ENCODE measurements around the gene SSBP3.
A peak's percentile ranks its signal among the peaks of the same experiment; 100 is the strongest.
"Not testable (repeated sequence)": the region's sequence is repeated elsewhere in the genome, so short reads cannot be mapped to it uniquely, and the experiment has no call there.

SSBP3 gene

DNA sequence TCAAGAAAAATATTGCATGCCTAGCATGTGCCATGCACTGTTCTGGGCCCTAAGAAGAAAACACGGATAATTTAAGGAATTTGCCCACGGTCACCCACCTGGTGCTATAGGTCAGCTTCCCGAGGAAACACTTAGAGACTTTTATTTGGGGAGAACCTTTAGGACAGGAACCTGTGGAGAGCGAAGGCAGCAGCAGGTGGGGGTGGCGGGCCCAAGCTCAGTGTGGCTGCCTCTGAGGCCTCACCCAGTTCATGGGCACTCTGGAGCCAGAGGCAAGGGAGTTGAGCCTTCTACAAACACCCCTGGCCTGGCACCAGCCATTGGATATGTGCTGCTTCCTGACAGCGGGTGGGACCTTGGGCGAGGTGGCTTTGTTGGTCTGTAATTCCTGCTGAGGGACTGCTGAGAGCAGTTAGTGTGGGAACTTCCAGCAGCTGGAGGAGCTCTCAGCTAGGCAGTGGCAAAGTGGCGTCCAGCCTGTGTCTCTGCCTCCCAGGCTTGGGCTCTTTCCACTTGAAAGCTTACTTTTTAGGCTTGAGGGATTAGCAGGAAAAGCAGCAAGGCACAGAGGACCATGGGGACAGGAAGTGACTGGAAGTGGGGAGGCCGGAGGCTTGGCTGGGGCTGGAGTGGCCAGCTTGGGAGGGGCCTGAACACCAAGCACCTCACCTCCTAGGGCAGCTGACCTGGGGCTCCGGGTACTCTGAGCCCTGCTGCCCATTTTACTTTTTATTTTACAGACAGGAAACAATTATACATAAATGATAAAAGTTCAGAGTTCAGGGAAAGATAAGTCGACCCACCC, 187.1 kb downstream of the SSBP3 start:
- Histone ChIP-seq H3K4me1 (ENCODE audit: insufficient read depth, low read length) (no peaks in the 10 kb centered on the region), H4K20me1 (ENCODE audit: insufficient read depth, low read length) (peaks cover 16% of the 10 kb centered on the region; the same call in 1 of the 2 replicates), H3K4me3 (ENCODE audit: low read depth in 1 of 2, low read length in 2 of 2) (no peak overlapping the region), H2AFZ (ENCODE audit: low read depth, low read length) (no peak overlapping the region), H3K36me3 (ENCODE audit: insufficient read depth, low read length) (peaks cover 76% of the 10 kb centered on the region), H3K9ac (ENCODE audit: low read depth, low read length) (no peak overlapping the region), H3K79me2 (ENCODE audit: insufficient read depth, low read length) (no peaks in the 10 kb centered on the region), H3K27me3 (ENCODE audit: insufficient read depth, low read length, poor library complexity) (no peaks in the 10 kb centered on the region), H3K27ac (ENCODE audit: low read length) (peak overlapping the region; percentile 33; the same call in 1 of the 2 replicates), H3K9me3 (ENCODE audit: insufficient read depth, low read length, severe bottlenecking) (no peaks in the 10 kb centered on the region), H3K4me2 (ENCODE audit: insufficient read depth, low read length) (no peak overlapping the region)
- DNase-seq (no peak), ATAC-seq (ENCODE audit: insufficient read depth, low read depth) (no peak)
- TF ChIP-seq, protein P1, sequence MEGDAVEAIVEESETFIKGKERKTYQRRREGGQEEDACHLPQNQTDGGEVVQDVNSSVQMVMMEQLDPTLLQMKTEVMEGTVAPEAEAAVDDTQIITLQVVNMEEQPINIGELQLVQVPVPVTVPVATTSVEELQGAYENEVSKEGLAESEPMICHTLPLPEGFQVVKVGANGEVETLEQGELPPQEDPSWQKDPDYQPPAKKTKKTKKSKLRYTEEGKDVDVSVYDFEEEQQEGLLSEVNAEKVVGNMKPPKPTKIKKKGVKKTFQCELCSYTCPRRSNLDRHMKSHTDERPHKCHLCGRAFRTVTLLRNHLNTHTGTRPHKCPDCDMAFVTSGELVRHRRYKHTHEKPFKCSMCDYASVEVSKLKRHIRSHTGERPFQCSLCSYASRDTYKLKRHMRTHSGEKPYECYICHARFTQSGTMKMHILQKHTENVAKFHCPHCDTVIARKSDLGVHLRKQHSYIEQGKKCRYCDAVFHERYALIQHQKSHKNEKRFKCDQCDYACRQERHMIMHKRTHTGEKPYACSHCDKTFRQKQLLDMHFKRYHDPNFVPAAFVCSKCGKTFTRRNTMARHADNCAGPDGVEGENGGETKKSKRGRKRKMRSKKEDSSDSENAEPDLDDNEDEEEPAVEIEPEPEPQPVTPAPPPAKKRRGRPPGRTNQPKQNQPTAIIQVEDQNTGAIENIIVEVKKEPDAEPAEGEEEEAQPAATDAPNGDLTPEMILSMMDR (IDR thresholded peaks at IDR 0.05; ENCODE audit: borderline replicate concordance, extremely low read depth, low read length, poor library complexity, severe bottlenecking) = no peak
- TF ChIP-seq EZH2 (IDR thresholded peaks at IDR 0.05; ENCODE audit: borderline replicate concordance, low read depth, low read length, severe bottlenecking) = no peak

- Histone ChIP-seq H3K27ac (ENCODE audit: low read length) (no peak overlapping the region), H3K79me2 (ENCODE audit: insufficient read depth, low read length) (no peaks in the 10 kb centered on the region), H3K4me2 (ENCODE audit: insufficient read depth, low read length) (no peak overlapping the region), H3K9me3 (ENCODE audit: insufficient read depth, low read length, severe bottlenecking) (no peaks in the 10 kb centered on the region), H2AFZ (ENCODE audit: low read depth, low read length) (no peak overlapping the region), H3K4me3 (ENCODE audit: low read depth in 1 of 2, low read length in 2 of 2) (no peak overlapping the region), H4K20me1 (ENCODE audit: insufficient read depth, low read length) (peaks cover 6% of the 10 kb centered on the region; the same call in 1 of the 2 replicates), H3K36me3 (ENCODE audit: insufficient read depth, low read length) (peaks cover 99% of the 10 kb centered on the region), H3K27me3 (ENCODE audit: insufficient read depth, low read length, poor library complexity) (no peaks in the 10 kb centered on the region), H3K4me1 (ENCODE audit: insufficient read depth, low read length) (no peaks in the 10 kb centered on the region), H3K9ac (ENCODE audit: low read depth, low read length) (no peak overlapping the region)
- no peak for ATAC-seq (ENCODE audit: insufficient read depth, low read depth)
- DNase-seq = no peak
- TF ChIP-seq EZH2 (IDR thresholded peaks at IDR 0.05; ENCODE audit: borderline replicate concordance, low read depth, low read length, severe bottlenecking) = no peak
- TF ChIP-seq, protein P1 (IDR thresholded peaks at IDR 0.05; ENCODE audit: borderline replicate concordance, extremely low read depth, low read length, poor library complexity, severe bottlenecking) = no peak
Observed at GRCh38 chr1:54215523-54215922, 190.7 kb downstream of the SSBP3 start.

DNA sequence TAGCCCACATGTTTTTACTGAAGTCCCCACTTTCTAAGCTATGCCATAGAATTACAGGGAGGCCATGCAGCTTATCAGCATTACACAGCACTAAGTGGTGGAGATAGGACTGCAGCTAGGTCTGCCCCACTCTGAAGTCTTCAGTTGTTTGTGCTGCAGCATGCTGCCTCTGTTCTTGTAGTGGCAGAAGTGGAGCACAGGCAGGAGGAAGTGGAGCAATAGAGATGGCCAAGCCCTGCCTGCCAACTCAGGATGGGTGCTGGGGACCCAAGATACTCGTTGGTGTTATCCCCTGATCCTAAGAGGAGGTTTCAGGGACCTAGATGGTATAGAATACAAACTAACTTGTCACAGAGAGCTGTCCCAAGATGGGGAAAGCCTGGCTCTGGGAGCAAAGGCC, 193.3 kb downstream of the SSBP3 start:
- DNase-seq = no peak
- H3K4me3 ChIP-seq (ENCODE audit: low read depth in 1 of 2, low read length in 2 of 2) = no peak overlapping the region
- H3K79me2 ChIP-seq (ENCODE audit: insufficient read depth, low read length) = no peaks in the 10 kb centered on the region
- peaks cover 6% of the 10 kb centered on the region; the same call in 1 of the 2 replicates for H4K20me1 ChIP-seq (ENCODE audit: insufficient read depth, low read length)
- TF ChIP-seq, protein P1 (IDR thresholded peaks at IDR 0.05; ENCODE audit: borderline replicate concordance, extremely low read depth, low read length, poor library complexity, severe bottlenecking) = no peak
- TF ChIP-seq EZH2 (IDR thresholded peaks at IDR 0.05; ENCODE audit: borderline replicate concordance, low read depth, low read length, severe bottlenecking) = no peak
- H2AFZ ChIP-seq (ENCODE audit: low read depth, low read length) = no peak overlapping the region
- no peaks in the 10 kb centered on the region for H3K4me1 ChIP-seq (ENCODE audit: insufficient read depth, low read length)
- H3K9ac ChIP-seq (ENCODE audit: low read depth, low read length) = no peak overlapping the region
- H3K27ac ChIP-seq (ENCODE audit: low read length) = no peak overlapping the region
- H3K27me3 ChIP-seq (ENCODE audit: insufficient read depth, low read length, poor library complexity) = no peaks in the 10 kb centered on the region
- peaks cover 95% of the 10 kb centered on the region for H3K36me3 ChIP-seq (ENCODE audit: insufficient read depth, low read length)
- H3K9me3 ChIP-seq (ENCODE audit: insufficient read depth, low read length, severe bottlenecking) = no peaks in the 10 kb centered on the region
- H3K4me2 ChIP-seq (ENCODE audit: insufficient read depth, low read length) = no peak overlapping the region
- ATAC-seq (ENCODE audit: insufficient read depth, low read depth) = no peak

GRCh38 chr1:54207896-54208295, 198.3 kb downstream of the SSBP3 start:
- ATAC-seq (ENCODE audit: insufficient read depth, low read depth); H3K27me3 ChIP-seq (ENCODE audit: insufficient read depth, low read length, poor library complexity); DNase-seq; H3K9ac ChIP-seq (ENCODE audit: low read depth, low read length); H3K4me1 ChIP-seq (ENCODE audit: insufficient read depth, low read length); H2AFZ ChIP-seq (ENCODE audit: low read depth, low read length); H3K4me2 ChIP-seq (ENCODE audit: insufficient read depth, low read length); H3K27ac ChIP-seq (ENCODE audit: low read length); H3K9me3 ChIP-seq (ENCODE audit: insufficient read depth, low read length, severe bottlenecking); H3K4me3 ChIP-seq (ENCODE audit: low read depth in 1 of 2, low read length in 2 of 2): not testable (repeated sequence)
- peaks cover 18% of the 10 kb centered on the region for H3K79me2 ChIP-seq (ENCODE audit: insufficient read depth, low read length)
- peaks cover 86% of the 10 kb centered on the region for H3K36me3 ChIP-seq (ENCODE audit: insufficient read depth, low read length)
- H4K20me1 ChIP-seq (ENCODE audit: insufficient read depth, low read length) = peaks cover 10% of the 10 kb centered on the region; the same call in 1 of the 2 replicates

Measured in DND-41 (cell line).